BLaER1 (cell line): ENCODE measurements around the gene MSL3.

Experiments
- H3K27ac ChIP-seq: shearing (Covaris generic); formaldehyde crosslinking; 2 replicates; pipeline ENCODE4 v1.8.1; 2022
- H3K27me3 ChIP-seq: shearing (Covaris generic); formaldehyde crosslinking; 2 replicates; pipeline ENCODE4 v1.8.1; 2022
- H3K36me3 ChIP-seq: shearing (Covaris generic); formaldehyde crosslinking; 2 replicates; pipeline ENCODE4 v1.8.1; 2022
- H3K4me1 ChIP-seq: shearing (Covaris generic); formaldehyde crosslinking; 2 replicates; pipeline ENCODE4 v1.8.1; 2022
- H3K4me2 ChIP-seq: shearing (Covaris generic); formaldehyde crosslinking; 2 replicates; pipeline ENCODE4 v1.8.1; 2022
- H3K4me3 ChIP-seq: shearing (Covaris generic); formaldehyde crosslinking; 2 replicates; pipeline ENCODE4 v1.8.1; 2022
- H3K9ac ChIP-seq: shearing (Covaris generic); formaldehyde crosslinking; 2 replicates; pipeline ENCODE4 v1.8.1; 2022
- H3K9me3 ChIP-seq: shearing (Covaris generic); formaldehyde crosslinking; 2 replicates; pipeline ENCODE4 v1.8.1; 2022
- H4K20me1 ChIP-seq: shearing (Covaris generic); formaldehyde crosslinking; 2 replicates; pipeline ENCODE4 v1.8.1; 2022
- Cebpa-rat ChIP-seq: shearing (Covaris generic); IDR thresholded peaks from 2 replicates; pipeline ENCODE4 v1.8.1; 2022

The MSL3 gene

DNA sequence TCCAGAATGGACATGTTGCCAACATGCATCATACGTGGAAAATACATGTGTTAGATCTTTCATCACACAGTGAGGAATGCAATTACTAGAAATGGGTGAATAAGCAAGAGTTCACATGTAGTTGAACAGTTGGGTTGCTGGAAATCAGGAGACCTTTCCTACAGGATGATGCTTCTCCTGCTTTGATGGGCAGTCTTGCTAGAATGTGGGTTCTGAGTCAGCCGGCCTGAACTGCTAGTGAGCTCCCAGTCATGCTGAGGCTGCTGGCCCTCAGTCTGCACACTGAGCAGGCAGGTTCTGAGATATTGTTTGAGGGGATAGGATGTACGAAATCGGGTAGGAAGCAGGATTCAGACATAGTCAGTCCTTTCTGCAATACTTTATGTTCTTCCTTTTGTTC lies 20.2 kb downstream of the MSL3 start:
- Histone ChIP-seq H3K9ac (no peak overlapping the region), H4K20me1 (peaks cover 16% of the 10 kb centered on the region; the same call in 1 of the 2 replicates), H3K9me3 (no peaks in the 10 kb centered on the region), H3K27ac (no peak overlapping the region), H3K4me2 (no peak overlapping the region), H3K4me1 (peaks cover 24% of the 10 kb centered on the region), H3K36me3 (no peaks in the 10 kb centered on the region; the same call in 1 of the 2 replicates), H3K27me3 (peaks cover 90% of the 10 kb centered on the region), H3K4me3 (no peak overlapping the region)
- no peak for TF ChIP-seq Cebpa-rat

DNA sequence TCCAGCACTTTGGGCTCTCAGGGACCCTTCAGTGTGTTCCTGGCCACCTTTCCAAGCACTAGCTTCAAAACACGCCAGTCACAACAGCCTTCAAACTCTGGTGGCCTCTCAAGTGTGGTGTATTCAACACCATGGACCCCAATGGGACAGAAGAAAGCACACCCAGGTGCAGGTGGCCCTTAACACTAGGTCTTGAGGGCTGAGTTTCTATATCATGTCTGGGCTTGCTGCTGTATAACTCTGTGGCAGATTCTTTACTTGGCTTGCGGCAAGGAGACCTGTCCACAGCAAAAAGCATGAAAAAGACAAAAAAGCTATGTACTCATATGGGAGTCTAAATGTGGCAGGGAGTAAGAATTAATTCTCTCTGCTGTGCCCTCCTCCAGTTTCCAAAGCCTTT lies 23.1 kb downstream of the MSL3 start:
- Histone ChIP-seq H3K9ac (no peak overlapping the region), H3K27ac (no peak overlapping the region), H3K4me3 (no peak overlapping the region), H4K20me1 (peaks cover 12% of the 10 kb centered on the region; the same call in 1 of the 2 replicates), H3K4me1 (peaks cover 12% of the 10 kb centered on the region), H3K36me3 (no peaks in the 10 kb centered on the region), H3K4me2 (peak overlapping the region; percentile 39), H3K27me3 (peaks cover 94% of the 10 kb centered on the region), H3K9me3 (no peaks in the 10 kb centered on the region)
- no peak for TF ChIP-seq Cebpa-rat

DNA sequence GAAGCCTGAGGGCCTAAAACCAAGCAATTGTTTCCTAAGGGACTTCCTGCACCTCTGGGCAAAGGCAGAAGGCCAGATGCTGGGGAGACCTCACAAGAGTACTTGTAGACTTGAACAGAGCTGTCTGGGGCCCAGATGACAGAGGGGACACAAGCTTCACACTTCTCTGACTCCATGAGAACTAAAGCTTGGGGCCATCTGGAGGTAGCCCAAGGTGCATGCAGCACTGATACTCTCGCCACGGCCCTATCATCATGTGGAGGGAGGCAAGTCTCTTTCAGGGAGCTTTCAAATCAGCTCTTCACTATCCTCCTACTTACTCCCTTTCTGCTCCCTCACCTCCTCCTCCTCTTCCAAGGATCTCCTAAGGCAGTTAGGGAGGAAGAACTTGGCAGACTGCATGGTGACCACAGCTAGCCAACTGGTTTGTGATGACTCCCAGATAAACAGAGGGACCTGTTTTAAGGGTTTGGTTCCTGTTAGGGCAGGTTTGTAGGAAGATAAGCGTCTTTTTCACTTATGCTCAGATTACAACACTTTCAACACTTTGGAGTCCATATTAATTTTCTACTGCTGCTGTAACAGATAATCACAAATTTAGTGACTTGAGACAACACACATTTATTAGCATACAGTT lies 23.8 kb downstream of the MSL3 start:
- no peak overlapping the region for H3K4me3 ChIP-seq
- H3K4me1 ChIP-seq: peaks cover 12% of the 10 kb centered on the region
- H3K9ac ChIP-seq: no peak overlapping the region
- no peak overlapping the region for H3K27ac ChIP-seq
- peak overlapping the region; percentile 39 for H3K4me2 ChIP-seq
- H3K36me3 ChIP-seq: no peaks in the 10 kb centered on the region
- no peaks in the 10 kb centered on the region for H3K9me3 ChIP-seq
- no peak for TF ChIP-seq Cebpa-rat
- H4K20me1 ChIP-seq: peaks cover 11% of the 10 kb centered on the region; the same call in 1 of the 2 replicates
- peaks cover 94% of the 10 kb centered on the region for H3K27me3 ChIP-seq

DNA sequence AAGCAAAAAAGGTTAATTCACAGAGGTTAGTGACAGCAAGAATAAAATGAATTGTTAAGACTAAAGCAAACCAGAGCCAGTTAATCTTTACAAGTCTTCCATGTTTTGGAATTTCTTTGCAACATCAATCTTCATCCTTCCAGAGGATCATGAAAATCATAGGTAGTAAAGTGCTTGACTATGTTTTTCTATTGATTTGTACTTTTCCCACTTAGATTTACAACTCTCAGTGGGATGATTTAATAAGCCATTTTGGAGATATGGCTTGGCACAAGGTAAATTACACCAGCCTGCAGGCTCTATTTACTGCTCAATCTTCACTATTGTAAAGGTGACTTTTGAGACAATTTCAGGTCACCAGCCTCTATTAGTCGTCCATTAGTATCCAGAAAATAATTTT lies 26.5 kb downstream of the MSL3 start:
- Histone ChIP-seq H3K27me3 (peaks cover 89% of the 10 kb centered on the region), H3K36me3 (no peaks in the 10 kb centered on the region), H3K4me3 (no peak overlapping the region), H3K9me3 (0 out of 2 replicates have a peak, but pooled peaks cover 6% of the 10 kb centered on the region), H3K9ac (no peak overlapping the region), H3K4me1 (peaks cover 12% of the 10 kb centered on the region), H3K27ac (no peak overlapping the region), H3K4me2 (no peak overlapping the region), H4K20me1 (0 out of 2 replicates have a peak, but pooled peaks cover 7% of the 10 kb centered on the region)
- no peak for TF ChIP-seq Cebpa-rat

DNA sequence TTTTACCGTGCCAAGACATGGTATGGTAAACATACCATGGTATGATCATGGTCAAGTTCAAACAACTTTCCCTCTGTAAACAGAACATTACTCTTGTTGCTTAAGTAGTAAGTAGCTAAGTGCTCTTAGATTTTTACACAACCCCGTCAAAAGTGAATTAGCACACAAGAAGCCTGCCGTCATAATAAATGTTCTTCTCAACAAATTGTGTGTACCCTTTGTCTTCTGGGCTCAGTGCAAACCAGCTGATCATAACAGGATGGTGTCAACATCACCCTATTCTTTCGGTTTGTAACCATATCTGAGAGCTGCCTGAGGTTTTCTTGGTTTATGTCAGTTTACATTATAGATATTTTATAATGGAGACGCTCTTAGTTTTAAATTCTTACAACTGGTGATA lies 28.8 kb downstream of the MSL3 start:
- peaks cover 12% of the 10 kb centered on the region for H3K4me1 ChIP-seq
- no peak overlapping the region for H3K27ac ChIP-seq
- no peak overlapping the region for H3K9ac ChIP-seq
- H4K20me1 ChIP-seq: 0 out of 2 replicates have a peak, but pooled peaks cover 7% of the 10 kb centered on the region
- no peak overlapping the region for H3K4me2 ChIP-seq
- TF ChIP-seq Cebpa-rat: no peak
- H3K4me3 ChIP-seq: no peak overlapping the region
- H3K36me3 ChIP-seq: no peaks in the 10 kb centered on the region
- H3K9me3 ChIP-seq: 0 out of 2 replicates have a peak, but pooled peaks cover 6% of the 10 kb centered on the region
- peaks cover 84% of the 10 kb centered on the region for H3K27me3 ChIP-seq

DNA sequence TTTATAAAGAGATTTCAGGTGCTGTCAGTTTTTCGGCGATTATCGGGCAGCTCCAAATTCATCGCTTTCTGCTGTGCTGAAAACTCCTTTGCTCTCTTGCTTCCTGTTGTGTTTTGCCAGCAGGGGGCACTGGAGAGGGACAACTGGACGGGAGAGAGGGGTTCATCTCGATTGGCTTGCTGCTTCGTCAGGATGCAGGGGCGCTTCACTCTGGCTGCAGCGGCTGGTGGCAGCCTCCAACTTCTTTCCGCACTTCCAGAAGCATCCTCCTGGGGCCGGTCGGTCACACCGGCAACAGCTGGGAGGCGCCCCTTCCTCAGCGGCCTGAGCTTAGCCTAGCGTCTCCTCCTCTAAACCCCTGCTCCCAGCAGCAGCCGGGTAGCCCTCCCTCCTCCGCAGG lies 29.5 kb downstream of the MSL3 start:
- Histone ChIP-seq H3K9ac (no peak overlapping the region), H3K27ac (no peak overlapping the region), H3K4me3 (no peak overlapping the region), H3K27me3 (peaks cover 81% of the 10 kb centered on the region), H4K20me1 (0 out of 2 replicates have a peak, but pooled peaks cover 7% of the 10 kb centered on the region), H3K4me2 (no peak overlapping the region), H3K9me3 (0 out of 2 replicates have a peak, but pooled peaks cover 6% of the 10 kb centered on the region), H3K4me1 (peaks cover 17% of the 10 kb centered on the region), H3K36me3 (no peaks in the 10 kb centered on the region)
- no peak for TF ChIP-seq Cebpa-rat

DNA sequence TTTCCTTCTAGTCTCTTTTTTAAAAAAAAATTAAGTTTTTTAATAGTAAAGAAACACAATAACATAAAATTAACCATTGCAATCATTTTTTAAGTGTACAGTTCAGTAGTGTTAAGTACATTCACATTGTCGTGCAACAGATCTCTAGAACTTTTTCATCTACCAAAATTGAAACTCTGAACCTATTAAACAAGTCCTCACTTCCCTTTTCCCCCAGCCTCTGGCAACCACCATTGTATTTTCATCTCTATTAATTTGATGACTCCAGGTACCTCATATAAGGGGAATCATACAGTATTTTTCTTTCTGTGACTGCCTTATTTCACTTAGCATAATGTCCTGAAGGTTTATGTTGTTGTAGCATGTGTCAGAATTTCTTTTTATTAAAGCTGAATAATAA lies 31.8 kb downstream of the MSL3 start:
- Histone ChIP-seq H3K9me3 (0 out of 2 replicates have a peak, but pooled peaks cover 6% of the 10 kb centered on the region), H3K4me1 (peaks cover 39% of the 10 kb centered on the region), H3K27me3 (peaks cover 81% of the 10 kb centered on the region), H3K36me3 (no peaks in the 10 kb centered on the region), H3K9ac (no peak overlapping the region), H3K4me3 (no peak overlapping the region), H4K20me1 (peaks cover 14% of the 10 kb centered on the region; the same call in 1 of the 2 replicates), H3K4me2 (no peak overlapping the region), H3K27ac (no peak overlapping the region)
- no peak for TF ChIP-seq Cebpa-rat

DNA sequence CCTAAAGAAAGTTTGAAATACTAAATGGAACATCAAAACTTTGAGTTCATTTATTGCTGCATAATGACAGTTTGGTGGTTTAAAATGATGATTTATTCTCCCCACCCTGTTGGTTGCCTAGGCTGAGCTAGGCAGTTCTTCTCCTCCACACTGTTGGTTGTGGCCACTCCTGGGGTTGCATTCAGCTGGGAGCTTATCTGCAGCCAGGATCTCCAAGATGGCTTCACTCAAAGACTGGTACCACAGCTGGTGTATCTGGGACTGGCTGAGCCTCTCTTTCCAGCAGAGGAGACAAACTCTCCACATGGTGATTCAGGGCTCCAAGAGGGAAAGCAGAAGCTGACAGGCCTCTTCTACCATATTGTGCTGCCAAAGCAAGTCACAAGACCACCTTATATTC lies 33.1 kb downstream of the MSL3 start:
- H3K9me3 ChIP-seq: 0 out of 2 replicates have a peak, but pooled peaks cover 6% of the 10 kb centered on the region
- no peak overlapping the region for H3K27ac ChIP-seq
- H3K4me3 ChIP-seq: no peak overlapping the region
- peaks cover 42% of the 10 kb centered on the region for H3K4me1 ChIP-seq
- no peak for TF ChIP-seq Cebpa-rat
- H3K4me2 ChIP-seq: peak overlapping the region; percentile 37
- H3K9ac ChIP-seq: no peak overlapping the region
- H4K20me1 ChIP-seq: peaks cover 14% of the 10 kb centered on the region; the same call in 1 of the 2 replicates
- H3K27me3 ChIP-seq: peaks cover 79% of the 10 kb centered on the region
- no peaks in the 10 kb centered on the region for H3K36me3 ChIP-seq

DNA sequence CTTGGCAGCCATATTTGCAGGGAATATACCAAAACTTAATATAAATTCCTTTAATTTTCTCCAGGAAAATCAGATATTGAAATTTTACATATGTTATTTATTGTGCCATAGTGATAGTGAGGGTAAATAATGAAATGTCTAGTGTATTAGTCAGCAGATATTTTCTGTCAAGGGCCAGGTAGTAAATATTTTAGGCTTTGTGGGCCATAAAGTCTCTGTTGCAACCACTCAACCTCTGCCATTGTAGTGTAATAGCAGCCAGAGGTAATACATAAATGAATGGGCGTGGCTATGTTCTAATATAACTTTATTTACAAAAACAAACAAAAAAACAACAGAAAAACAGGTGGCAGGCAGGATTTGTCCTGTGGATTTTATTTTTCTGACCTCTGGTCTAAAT lies 33.5 kb downstream of the MSL3 start:
- H3K9ac ChIP-seq: no peak overlapping the region
- peak overlapping the region; percentile 32; the same call in 1 of the 2 replicates for H3K27ac ChIP-seq
- no peak for TF ChIP-seq Cebpa-rat
- H3K9me3 ChIP-seq: 0 out of 2 replicates have a peak, but pooled peaks cover 6% of the 10 kb centered on the region
- H3K27me3 ChIP-seq: peaks cover 76% of the 10 kb centered on the region
- peaks cover 14% of the 10 kb centered on the region; the same call in 1 of the 2 replicates for H4K20me1 ChIP-seq
- H3K4me2 ChIP-seq: peak overlapping the region; percentile 37
- peaks cover 42% of the 10 kb centered on the region for H3K4me1 ChIP-seq
- no peaks in the 10 kb centered on the region for H3K36me3 ChIP-seq
- no peak overlapping the region for H3K4me3 ChIP-seq
